ENCODE measurements around the gene ARF6. TPM values are rescaled to one million over a fixed set of nuclear protein-coding genes. Genes with fewer than 3 reads are reported as not detected.

Gene ARF6
- total and polyA plus RNA-seq, 10 of the 15 experiments (the other 5 are each of a cell fraction or from before 2014, with no cell fraction given) = 46.8 to 128 (median 71.9) TPM

DNA sequence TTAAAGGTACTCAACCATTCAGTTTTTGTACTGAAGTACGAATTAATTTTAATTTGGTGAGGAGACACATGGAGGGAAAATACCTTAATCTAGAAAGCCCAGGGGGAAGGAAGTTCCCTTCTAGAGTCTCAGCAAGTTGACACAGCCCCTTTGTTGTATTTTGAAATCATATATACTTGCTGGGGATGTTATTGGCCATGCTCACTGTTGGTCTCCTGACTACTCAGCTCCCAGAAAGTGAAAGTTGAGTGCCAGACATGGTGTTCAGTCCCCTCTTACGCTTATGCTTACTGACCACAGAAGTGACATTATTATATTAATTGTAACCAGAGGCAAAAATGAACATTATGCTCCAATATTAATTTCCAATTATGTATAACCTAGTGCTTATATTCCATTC lies 28.1 kb downstream of the ARF6 start (continued):
- no peak for TF ChIP-seq CEBPZ (IDR thresholded peaks at IDR 0.05; ENCODE audit: low read depth, low read length)
- TF ChIP-seq REST (IDR thresholded peaks at IDR 0.05; ENCODE audit: low read depth, low read length) = no peak

- intact Hi-C loops (cut with micrococcal nuclease; ENCODE audit: unreplicated experiment) = no loop called here
- no peak for TF ChIP-seq NR2F1 (conservative IDR thresholded peaks at IDR 0.05)
- TF ChIP-seq CBX5 (IDR thresholded peaks at IDR 0.05; ENCODE audit: low read depth) = no peak
- TF ChIP-seq SMARCA5 (IDR thresholded peaks at IDR 0.05) = no peak
- TF ChIP-seq KLF5 (IDR thresholded peaks at IDR 0.05; ENCODE audit: partially characterized antibody) = no peak
- no peak for TF ChIP-seq NFIC (IDR thresholded peaks at IDR 0.05; ENCODE audit: low read depth, low read length)
- TF ChIP-seq NFXL1 (IDR thresholded peaks at IDR 0.05; ENCODE audit: borderline replicate concordance) = no peak
- no peak for TF ChIP-seq TCF12 (IDR thresholded peaks at IDR 0.05; ENCODE audit: low read depth, low read length)
- no peak for TF ChIP-seq MEF2B (IDR thresholded peaks at IDR 0.05; ENCODE audit: partially characterized antibody, poor library complexity, severe bottlenecking)
- no peak for TF ChIP-seq JUNB (IDR thresholded peaks at IDR 0.05)
- TF ChIP-seq E4F1 (IDR thresholded peaks at IDR 0.05; ENCODE audit: borderline replicate concordance, partially characterized antibody) = no peak
- no peak for TF ChIP-seq HCFC1 (IDR thresholded peaks at IDR 0.05; ENCODE audit: low read length)
- no peak for TF ChIP-seq DPF2 (IDR thresholded peaks at IDR 0.05)
- TF ChIP-seq RCOR1 (conservative IDR thresholded peaks at IDR 0.05; ENCODE audit: low read depth, low read length) = no peak
Observed at GRCh38 chr14:49921401-49921800, 28.5 kb downstream of the ARF6 start.

More at GRCh38 chr14:49921401-49921800, 28.5 kb downstream of the ARF6 start:
- 100% methylated on average over 1 of the region's 1 CpG for WGBS (ENCODE audit: insufficient coverage, insufficient replicate concordance, low lambda C conversion rate, missing lambda C conversion rate)
- H3K4me1 ChIP-seq (ENCODE audit: control insufficient read depth, insufficient read depth, low read length) = peaks cover 6% of the 10 kb centered on the region
- ChIA-PET SMC1A (ENCODE audit: uncharacterized antibody, unreplicated experiment) (no interaction called here), CTCF (no interaction called here), RAD21 (ENCODE audit: unreplicated experiment) (interaction anchor here (1.0 kb wide), 2 partner anchors 9 to 82 kb away, joined by 4 to 6 read pairs; no protein-coding TSS in a partner anchor), POLR2A (interaction anchor here (0.6 to 1.2 kb wide), 3 partner anchors 9 to 25 kb away, joined by 3 to 5 read pairs (median 3); no protein-coding TSS in a partner anchor)
- no peak overlapping the region for H3K27ac ChIP-seq (ENCODE audit: control insufficient read depth, insufficient read depth)
- H4K20me1 ChIP-seq (ENCODE audit: control insufficient read depth, insufficient read depth) = no peaks in the 10 kb centered on the region
- H2AFZ ChIP-seq (ENCODE audit: control insufficient read depth, low read depth, low read length) = no peak overlapping the region
- no peak overlapping the region for H3K4me3 ChIP-seq
- no TSS peak for BruUV-seq (replicated peaks)
- H3K9me3 ChIP-seq (replicated peaks; ENCODE audit: control insufficient read depth, insufficient read depth, low read length) = no peaks in the 10 kb centered on the region
- no peaks in the 10 kb centered on the region for H3K36me3 ChIP-seq (ENCODE audit: control insufficient read depth in 2 of 2, insufficient read depth in 2 of 2, low read length in 1 of 2)
- DNase-seq (ENCODE audit: low read depth, low spot score) = no peak
- H3K9ac ChIP-seq (ENCODE audit: control insufficient read depth, insufficient read depth, low read length) = no peak overlapping the region
- no peaks in the 10 kb centered on the region for H3K27me3 ChIP-seq (replicated peaks in 1 of 2; ENCODE audit: control insufficient read depth in 2 of 2, insufficient read depth in 2 of 2, low read length in 1 of 2)
- in situ Hi-C loops (cut with MboI) = no loop called here
- H3K4me2 ChIP-seq (ENCODE audit: control insufficient read depth, insufficient read depth) = no peak overlapping the region
- ATAC-seq = no peak
- no peak for FAIRE-seq
- H3K79me2 ChIP-seq (ENCODE audit: control insufficient read depth, insufficient read depth, low read length) = no peaks in the 10 kb centered on the region
